HEK293 (cell line): ENCODE results near the gene BMP2K.

Experiments used
- CTCF ChIP-seq: fragments of 450-650 bp; formaldehyde crosslinking; IDR thresholded peaks from 2 replicates; pipeline ENCODE4 v1.5.1; 2016; ENCODE audit warnings: missing biosample characterization, missing genetic modification characterization
- ZBTB20 ChIP-seq: fragments of 450-650 bp; formaldehyde crosslinking; IDR thresholded peaks from 2 replicates; pipeline ENCODE4 v1.5.1; 2016; ENCODE audit warnings: missing biosample characterization, missing genetic modification characterization
- ZEB2 ChIP-seq: fragments of 450-650 bp; formaldehyde crosslinking; IDR thresholded peaks from 2 replicates; pipeline ENCODE4 v1.5.1; 2016; ENCODE audit warnings: missing biosample characterization, missing genetic modification characterization
- ZNF175 ChIP-seq: fragments of 450-650 bp; formaldehyde crosslinking; IDR thresholded peaks from 2 replicates; pipeline ENCODE4 v1.5.1; 2016; ENCODE audit warnings: missing biosample characterization, missing genetic modification characterization
- ZNF274 ChIP-seq, 2 experiments: fragments of 200-500 bp in 1 of 2; fragments of 450-650 bp in 1 of 2; sonication (Bioruptor generic) in 1 of 2; formaldehyde crosslinking in 1 of 2; IDR thresholded peaks; 2 replicates each; pipeline versions ENCODE4 v1.5.1 to v1.6.1; 2014 to 2016; ENCODE audit warnings: borderline replicate concordance in 1 of 2, inconsistent platforms in 1 of 2, low read length in 1 of 2, missing biosample characterization in 1 of 2, missing genetic modification characterization in 1 of 2
- ZNF324 ChIP-seq: fragments of 450-650 bp; formaldehyde crosslinking; IDR thresholded peaks from 2 replicates; pipeline ENCODE4 v1.5.1; 2016; ENCODE audit warnings: missing biosample characterization, missing genetic modification characterization
- ZNF792 ChIP-seq: fragments of 450-650 bp; formaldehyde crosslinking; IDR thresholded peaks from 2 replicates; pipeline ENCODE4 v1.5.1; 2016; ENCODE audit warnings: missing biosample characterization, missing genetic modification characterization
- TF ChIP-seq, protein P1 (sequence below): fragments of 450-650 bp; formaldehyde crosslinking; IDR thresholded peaks from 2 replicates; pipeline ENCODE4 v1.5.1; 2017; ENCODE audit warnings: missing biosample characterization, missing genetic modification characterization

DNA sequence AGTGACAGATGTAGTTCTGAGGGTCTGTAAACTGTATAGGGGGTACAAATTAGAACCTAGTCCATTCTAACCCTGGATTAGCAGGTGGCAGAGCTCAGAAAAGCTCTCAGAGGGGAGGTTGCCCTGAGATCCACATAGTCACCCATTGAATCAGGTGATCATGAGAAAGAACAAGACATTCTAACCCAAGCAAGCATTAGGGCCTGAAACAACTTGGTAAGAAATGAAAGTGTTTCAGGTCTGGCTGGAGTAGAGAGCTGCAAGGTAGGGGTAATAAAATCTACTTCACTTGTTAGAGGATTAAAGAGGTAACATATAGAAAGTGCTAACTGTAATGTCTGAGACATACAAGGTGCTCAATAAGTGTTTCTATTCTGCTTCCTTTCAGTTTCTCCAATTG lies 8.8 kb upstream of the BMP2K start:
- TF ChIP-seq ZNF175 (tag by site-specific recombination) (no peak), ZBTB20 (no peak), CTCF (no peak), ZNF274 (IDR thresholded peaks at IDR 0.05; ENCODE audit: low read length) (no peak), ZNF274 (tag by site-specific recombination; IDR thresholded peaks at IDR 0.05; ENCODE audit: borderline replicate concordance) (no peak), ZNF792 (no peak), ZEB2 (tag by site-specific recombination) (no peak), ZNF324 (tag by site-specific recombination) (no peak)
- TF ChIP-seq, protein P1, sequence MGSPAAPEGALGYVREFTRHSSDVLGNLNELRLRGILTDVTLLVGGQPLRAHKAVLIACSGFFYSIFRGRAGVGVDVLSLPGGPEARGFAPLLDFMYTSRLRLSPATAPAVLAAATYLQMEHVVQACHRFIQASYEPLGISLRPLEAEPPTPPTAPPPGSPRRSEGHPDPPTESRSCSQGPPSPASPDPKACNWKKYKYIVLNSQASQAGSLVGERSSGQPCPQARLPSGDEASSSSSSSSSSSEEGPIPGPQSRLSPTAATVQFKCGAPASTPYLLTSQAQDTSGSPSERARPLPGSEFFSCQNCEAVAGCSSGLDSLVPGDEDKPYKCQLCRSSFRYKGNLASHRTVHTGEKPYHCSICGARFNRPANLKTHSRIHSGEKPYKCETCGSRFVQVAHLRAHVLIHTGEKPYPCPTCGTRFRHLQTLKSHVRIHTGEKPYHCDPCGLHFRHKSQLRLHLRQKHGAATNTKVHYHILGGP (tag by site-specific recombination): no peak
